ENCODE results near the gene SEMA4A. TPM values are rescaled to one million over a fixed set of nuclear protein-coding genes. Genes with fewer than 3 reads are reported as not detected.
A peak's percentile ranks its signal among the peaks of the same experiment; 100 is the strongest.

The SEMA4A gene
- total RNA-seq, 4 donors from 2014 or later: 21.4 to 36.6 (median 23.1) TPM

DNA sequence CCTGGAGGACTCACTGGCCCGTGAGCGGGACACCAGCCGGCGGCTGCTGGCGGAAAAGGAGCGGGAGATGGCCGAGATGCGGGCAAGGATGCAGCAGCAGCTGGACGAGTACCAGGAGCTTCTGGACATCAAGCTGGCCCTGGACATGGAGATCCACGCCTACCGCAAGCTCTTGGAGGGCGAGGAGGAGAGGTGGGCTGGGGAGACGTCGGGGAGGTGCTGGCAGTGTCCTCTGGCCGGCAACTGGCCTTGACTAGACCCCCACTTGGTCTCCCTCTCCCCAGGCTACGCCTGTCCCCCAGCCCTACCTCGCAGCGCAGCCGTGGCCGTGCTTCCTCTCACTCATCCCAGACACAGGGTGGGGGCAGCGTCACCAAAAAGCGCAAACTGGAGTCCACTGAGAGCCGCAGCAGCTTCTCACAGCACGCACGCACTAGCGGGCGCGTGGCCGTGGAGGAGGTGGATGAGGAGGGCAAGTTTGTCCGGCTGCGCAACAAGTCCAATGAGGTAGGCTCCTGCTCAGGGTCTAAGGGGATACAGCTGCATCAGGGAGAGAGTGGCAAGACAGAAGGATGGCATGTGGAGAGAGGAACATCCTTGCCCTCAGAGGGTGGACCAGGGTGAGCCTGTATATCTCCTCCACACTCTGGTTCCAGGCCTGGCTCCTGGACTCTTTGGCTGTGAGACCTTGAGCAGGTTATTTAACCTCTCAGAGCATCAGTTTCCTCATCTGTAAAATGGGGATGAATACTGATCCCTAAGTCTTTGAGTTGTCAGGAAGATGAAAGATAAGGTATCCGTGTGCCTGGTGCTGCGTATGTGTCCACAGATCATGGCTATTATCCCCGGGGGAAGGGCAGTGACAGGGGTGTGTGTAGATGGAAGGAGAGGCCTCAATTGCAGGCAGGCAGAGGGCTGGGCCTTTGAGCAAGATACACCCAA, 17.2 kb upstream of the SEMA4A start:
- peaks cover 79 to 100% (median 82%) of the 10 kb centered on the region in 3 donors for H3K36me3 ChIP-seq

DNA sequence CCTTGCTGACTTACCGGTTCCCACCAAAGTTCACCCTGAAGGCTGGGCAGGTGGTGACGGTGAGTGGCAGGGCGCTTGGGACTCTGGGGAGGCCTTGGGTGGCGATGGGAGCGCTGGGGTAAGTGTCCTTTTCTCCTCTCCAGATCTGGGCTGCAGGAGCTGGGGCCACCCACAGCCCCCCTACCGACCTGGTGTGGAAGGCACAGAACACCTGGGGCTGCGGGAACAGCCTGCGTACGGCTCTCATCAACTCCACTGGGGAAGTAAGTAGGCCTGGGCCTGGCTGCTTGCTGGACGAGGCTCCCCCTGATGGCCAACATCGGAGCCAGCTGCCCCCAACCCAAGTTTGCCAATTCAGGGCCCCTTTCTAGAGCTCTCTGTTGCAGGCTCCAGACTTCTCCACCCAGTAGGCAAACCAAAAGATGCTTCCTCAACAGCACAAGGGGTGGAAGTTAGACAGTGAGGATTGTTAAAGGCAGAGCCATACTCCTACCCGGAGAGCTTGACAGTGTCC, 16.4 kb upstream of the SEMA4A start:
- TF ChIP-seq POLR2A (IDR thresholded peaks at IDR 0.05): no peak
- TF ChIP-seq, protein P1, sequence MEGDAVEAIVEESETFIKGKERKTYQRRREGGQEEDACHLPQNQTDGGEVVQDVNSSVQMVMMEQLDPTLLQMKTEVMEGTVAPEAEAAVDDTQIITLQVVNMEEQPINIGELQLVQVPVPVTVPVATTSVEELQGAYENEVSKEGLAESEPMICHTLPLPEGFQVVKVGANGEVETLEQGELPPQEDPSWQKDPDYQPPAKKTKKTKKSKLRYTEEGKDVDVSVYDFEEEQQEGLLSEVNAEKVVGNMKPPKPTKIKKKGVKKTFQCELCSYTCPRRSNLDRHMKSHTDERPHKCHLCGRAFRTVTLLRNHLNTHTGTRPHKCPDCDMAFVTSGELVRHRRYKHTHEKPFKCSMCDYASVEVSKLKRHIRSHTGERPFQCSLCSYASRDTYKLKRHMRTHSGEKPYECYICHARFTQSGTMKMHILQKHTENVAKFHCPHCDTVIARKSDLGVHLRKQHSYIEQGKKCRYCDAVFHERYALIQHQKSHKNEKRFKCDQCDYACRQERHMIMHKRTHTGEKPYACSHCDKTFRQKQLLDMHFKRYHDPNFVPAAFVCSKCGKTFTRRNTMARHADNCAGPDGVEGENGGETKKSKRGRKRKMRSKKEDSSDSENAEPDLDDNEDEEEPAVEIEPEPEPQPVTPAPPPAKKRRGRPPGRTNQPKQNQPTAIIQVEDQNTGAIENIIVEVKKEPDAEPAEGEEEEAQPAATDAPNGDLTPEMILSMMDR (IDR thresholded peaks at IDR 0.05): no peak
- no peak for DNase-seq
- peaks cover 6 to 40% (median 7%) of the 10 kb centered on the region in 3 donors for H3K4me1 ChIP-seq
- 90% methylated on average over 2 of the region's 12 CpGs; no CpG with 5 or more reads in 1 of the 2 donors for WGBS, 2 donors
- no peaks in the 10 kb centered on the region for H3K9me3 ChIP-seq
- no peak overlapping the region for H3K4me3 ChIP-seq
- H3K27ac ChIP-seq: no peak overlapping the region
- peaks cover 71 to 92% (median 73%) of the 10 kb centered on the region in 3 donors for H3K36me3 ChIP-seq
- H3K27me3 ChIP-seq: no peaks in the 10 kb centered on the region
- intact Hi-C loops (cut with DNase I): loop anchor here (5.0 kb wide), 1 partner anchor 90 kb away; no protein-coding TSS in a partner anchor

More for the DNA sequence above, 17.2 kb upstream of the SEMA4A start:
- Histone ChIP-seq H3K27me3 (no peaks in the 10 kb centered on the region), H3K4me1 (peaks cover 3 to 34% (median 4%) of the 10 kb centered on the region in 3 donors), H3K27ac (peak overlapping the region in 1 of 4 donors; percentile 6), H3K4me3 (no peak overlapping the region), H3K9me3 (no peaks in the 10 kb centered on the region)
- no peak for TF ChIP-seq POLR2A (IDR thresholded peaks at IDR 0.05)
- TF ChIP-seq, protein P1 (IDR thresholded peaks at IDR 0.05): no peak
- WGBS, 2 donors: 78 to 87% methylated on average over 7 to 22 of the region's 34 CpGs
- DNase-seq: no peak
- intact Hi-C loops (cut with DNase I): loop anchor here (5.0 kb wide), 1 partner anchor 91 kb away; no protein-coding TSS in a partner anchor

DNA sequence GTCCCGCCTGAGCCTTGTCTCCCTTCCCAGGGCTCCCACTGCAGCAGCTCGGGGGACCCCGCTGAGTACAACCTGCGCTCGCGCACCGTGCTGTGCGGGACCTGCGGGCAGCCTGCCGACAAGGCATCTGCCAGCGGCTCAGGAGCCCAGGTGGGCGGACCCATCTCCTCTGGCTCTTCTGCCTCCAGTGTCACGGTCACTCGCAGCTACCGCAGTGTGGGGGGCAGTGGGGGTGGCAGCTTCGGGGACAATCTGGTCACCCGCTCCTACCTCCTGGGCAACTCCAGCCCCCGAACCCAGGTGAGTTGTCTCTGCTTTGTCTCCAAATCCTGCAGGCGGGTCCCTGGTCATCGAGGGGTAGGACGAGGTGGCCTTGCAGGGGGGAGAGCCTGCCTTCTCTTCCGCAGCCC, 14.9 kb upstream of the SEMA4A start:
- H3K4me3 ChIP-seq: no peak overlapping the region
- H3K27ac ChIP-seq: peak overlapping the region in 1 of 4 donors; percentile 21
- peaks cover 6 to 40% (median 7%) of the 10 kb centered on the region in 3 donors for H3K4me1 ChIP-seq
- intact Hi-C loops (cut with DNase I): loop anchor here (5.0 kb wide), 1 partner anchor 89 kb away; no protein-coding TSS in a partner anchor
- WGBS, 2 donors: 100% methylated on average over 2 of the region's 22 CpGs; no CpG with 5 or more reads in 1 of the 2 donors
- DNase-seq: no peak
- TF ChIP-seq, protein P1 (IDR thresholded peaks at IDR 0.05): no peak
- TF ChIP-seq POLR2A (IDR thresholded peaks at IDR 0.05): no peak
- peaks cover 63 to 78% (median 67%) of the 10 kb centered on the region in 3 donors for H3K36me3 ChIP-seq
- no peaks in the 10 kb centered on the region for H3K9me3 ChIP-seq
- no peaks in the 10 kb centered on the region for H3K27me3 ChIP-seq

DNA sequence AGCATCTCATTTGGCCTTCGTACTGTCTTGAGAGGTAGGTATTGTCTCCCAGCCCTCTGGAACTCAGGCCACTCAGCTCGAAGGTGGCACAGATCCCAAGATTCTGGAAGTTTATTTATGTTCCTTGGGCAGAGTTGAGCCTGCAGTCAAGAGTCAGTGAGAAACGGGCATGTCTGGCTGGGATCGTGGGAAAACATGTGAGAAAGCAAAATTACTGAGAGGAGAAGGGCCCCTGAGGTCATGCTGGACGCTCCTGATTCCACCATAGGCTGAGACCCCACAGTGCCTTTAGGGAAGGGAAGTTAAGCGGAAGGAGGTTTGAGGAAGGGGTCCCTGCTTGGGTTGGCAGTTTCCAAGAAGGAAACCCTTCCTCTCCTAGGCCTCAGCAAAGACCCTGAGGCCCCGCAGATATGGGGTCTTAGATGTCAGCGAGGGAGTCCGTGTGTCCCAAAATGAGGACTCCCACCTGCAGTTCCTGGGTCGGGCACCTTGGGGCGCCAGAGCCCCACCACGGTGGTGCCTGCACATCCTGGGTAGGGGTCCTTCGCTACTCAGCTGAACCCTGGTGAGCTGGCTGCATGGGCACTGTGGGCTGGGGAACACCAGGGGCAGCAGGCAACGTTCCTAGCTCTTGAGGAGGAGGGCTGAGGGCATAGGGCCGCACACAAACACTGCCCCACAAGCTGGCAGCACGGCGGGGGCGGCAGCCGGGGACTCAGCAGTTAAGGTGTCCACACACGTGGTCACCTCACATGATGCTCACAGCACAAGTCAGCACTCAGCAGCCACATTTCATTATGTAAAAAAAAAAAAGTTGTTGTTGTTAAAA, 12.3 kb upstream of the SEMA4A start:
- intact Hi-C loops (cut with DNase I): no loop called here
- no peak for DNase-seq
- Histone ChIP-seq H3K27me3 (no peaks in the 10 kb centered on the region), H3K9me3 (no peaks in the 10 kb centered on the region), H3K4me3 (no peak overlapping the region), H3K36me3 (peaks cover 37 to 52% (median 41%) of the 10 kb centered on the region in 3 donors), H3K27ac (peak overlapping the region in 3 of 4 donors; percentile 62 to 77 (median 65)), H3K4me1 (peaks cover 7 to 55% (median 9%) of the 10 kb centered on the region in 3 donors)
- 47 to 59% methylated on average over 6 to 10 of the region's 20 CpGs for WGBS, 2 donors
- TF ChIP-seq, protein P1 (IDR thresholded peaks at IDR 0.05): peak in 5 of 6 experiments; percentile 22 to 59 (median 52)
- no peak for TF ChIP-seq POLR2A (IDR thresholded peaks at IDR 0.05)
